NCI-H2196 treated with DMSO at 0.1 percent for 48 hours (cell line): ENCODE measurements around the gene PRPH.

Experiments
- DNase-seq: peaks from one replicate; lab custom pipeline; 2025; ENCODE audit not compliant: unreplicated experiment; lab: John Stamatoyannopoulos, UW

The PRPH gene

GRCh38 chr12:49345051-49345824, 50.3 kb downstream of the PRPH start:
- DNase-seq = no peak

- no peak for DNase-seq
Measured at GRCh38 chr12:49345825-49346658, 51.1 kb downstream of the PRPH start.

- no peak for DNase-seq
Measured at GRCh38 chr12:49346659-49347310, 51.8 kb downstream of the PRPH start, which contains the start of gene DNAJC22. Gene DNAJC22 (plus strand): TSS chr12:49346888. CDS start chr12:49348873, 1,985 bp downstream.

- DNase-seq = peak; percentile 82
Measured at GRCh38 chr12:49347311-49348193, 52.6 kb downstream of the PRPH start.
